HepG2 (cell line): Measurements from ENCODE around the gene ERV3-1. TPM values are rescaled to one million over a fixed set of nuclear protein-coding genes. Genes with fewer than 3 reads are reported as not detected.
A peak's percentile ranks its signal among the peaks of the same experiment; 100 is the strongest.

ENCODE experiments used
- CEBPZ ChIP-seq: IDR thresholded peaks from 2 replicates; pipeline ENCODE4 v1.6.1; 2012; ENCODE audit warnings: low read length, improper control_type of control experiment
- EED ChIP-seq: sonication (generic); formaldehyde crosslinking; IDR thresholded peaks from 2 replicates; pipeline ENCODE4 v1.5.0; 2020; ENCODE audit warnings: mild to moderate bottlenecking, missing genetic modification reagents
- EHMT2 ChIP-seq: fragments of 200-600 bp; sonication (generic); IDR thresholded peaks from 2 replicates; pipeline ENCODE4 v1.7.0; 2017; ENCODE audit warnings: antibody characterized with exemption, low read depth, low read length, borderline replicate concordance
- ELF1 ChIP-seq: sonication (generic); formaldehyde crosslinking; IDR thresholded peaks from 2 replicates; pipeline ENCODE4 v1.4.0; 2020; ENCODE audit warnings: missing genetic modification reagents
- KLF6 ChIP-seq: IDR thresholded peaks from 2 replicates; pipeline ENCODE4 v1.8.0; 2016; ENCODE audit warnings: missing biosample characterization, missing genetic modification reagents
- MATR3 ChIP-seq: sonication (generic); formaldehyde crosslinking; IDR thresholded peaks from 2 replicates; pipeline ENCODE4 v1.4.0; 2020; ENCODE audit warnings: missing genetic modification reagents
- MTA3 ChIP-seq: sonication (generic); formaldehyde crosslinking; IDR thresholded peaks from 2 replicates; pipeline ENCODE4 v1.4.0; 2020; ENCODE audit warnings: missing genetic modification reagents
- PHF20 ChIP-seq: sonication (generic); formaldehyde crosslinking; IDR thresholded peaks from 2 replicates; pipeline ENCODE4 v1.5.0; 2020; ENCODE audit warnings: mild to moderate bottlenecking, missing genetic modification reagents
- PHF8 ChIP-seq: sonication (generic); formaldehyde crosslinking; IDR thresholded peaks from 2 replicates; pipeline ENCODE4 v1.5.0; 2020; ENCODE audit warnings: missing genetic modification reagents
- RAD21 ChIP-seq: fragments of 450-650 bp; formaldehyde crosslinking; IDR thresholded peaks from 2 replicates; pipeline ENCODE4 v1.5.0; 2020; ENCODE audit warnings: mild to moderate bottlenecking
- SIX1 ChIP-seq: sonication (generic); formaldehyde crosslinking; IDR thresholded peaks from 2 replicates; pipeline ENCODE4 v1.4.0; 2020; ENCODE audit warnings: missing genetic modification reagents, borderline replicate concordance
- TFDP1 ChIP-seq: IDR thresholded peaks from 2 replicates; pipeline ENCODE4 v1.6.1; 2016; ENCODE audit warnings: missing compliant biosample characterization, missing genetic modification reagents, borderline replicate concordance
- ZC3H13 ChIP-seq: sonication (generic); formaldehyde crosslinking; IDR thresholded peaks from 2 replicates; pipeline ENCODE4 v1.8.1; 2023; ENCODE audit warnings: mild to moderate bottlenecking, missing genetic modification reagents, moderate library complexity
- ZNF446 ChIP-seq: sonication (generic); formaldehyde crosslinking; IDR thresholded peaks from 2 replicates; pipeline ENCODE4 v1.5.0; 2020; ENCODE audit warnings: mild to moderate bottlenecking, missing genetic modification reagents
- ZNF790 ChIP-seq: sonication (generic); formaldehyde crosslinking; IDR thresholded peaks from 2 replicates; pipeline ENCODE4 v1.8.0; 2022; ENCODE audit warnings: missing genetic modification reagents, mild to moderate bottlenecking, borderline replicate concordance
- polyA plus RNA-seq, 8 experiments: library from polyadenylated mRNA; depleted of rRNA in 3 of 8; stranded (reverse) in 7 of 8; unstranded in 1 of 8; fragments of >200 nt; fragmentation: Illumina TruSeq in 4 of 8; extraction: Trizol in 4 of 8; gene quantifications; 2 replicates each; pipeline versions ENCODE4 v1.2.1 to v1.2.3, GENCODE V29; 2011 to 2016; ENCODE audit warnings: low read depth in 4 of 8, missing spikeins in 1 of 8, mixed read lengths in 1 of 8; ENCODE audit not compliant: insufficient read depth in 1 of 8
- total RNA-seq, 5 experiments: library from RNA; depleted of rRNA; stranded (reverse); fragments of >200 nt; fragmentation: Illumina TruSeq; extraction: Trizol; gene quantifications; 2 replicates each; pipeline ENCODE4 v1.2.3, GENCODE V29; 2016; ENCODE audit warnings: low read depth in 1 of 5
- TF ChIP-seq, protein P1 (sequence below), 2 experiments: sonication (generic) in 1 of 2; formaldehyde crosslinking in 1 of 2; IDR thresholded peaks; 2 replicates each; pipeline versions ENCODE4 v1.6.1 to v1.9.0; 2014 to 2022; ENCODE audit warnings: antibody characterized with exemption in 1 of 2, borderline replicate concordance in 1 of 2, inconsistent platforms in 1 of 2, low read depth in 1 of 2, missing genetic modification reagents in 1 of 2
- TF ChIP-seq, protein P2 (sequence below): sonication (generic); formaldehyde crosslinking; IDR thresholded peaks from 2 replicates; pipeline ENCODE4 v1.4.0; 2020; ENCODE audit warnings: missing genetic modification reagents

ERV3-1 gene
- total and polyA plus RNA-seq, 2 of the 13 experiments (the other 11 are each of a cell fraction or from before 2014, with no cell fraction given) = 20.4 to 86.3 TPM

DNA sequence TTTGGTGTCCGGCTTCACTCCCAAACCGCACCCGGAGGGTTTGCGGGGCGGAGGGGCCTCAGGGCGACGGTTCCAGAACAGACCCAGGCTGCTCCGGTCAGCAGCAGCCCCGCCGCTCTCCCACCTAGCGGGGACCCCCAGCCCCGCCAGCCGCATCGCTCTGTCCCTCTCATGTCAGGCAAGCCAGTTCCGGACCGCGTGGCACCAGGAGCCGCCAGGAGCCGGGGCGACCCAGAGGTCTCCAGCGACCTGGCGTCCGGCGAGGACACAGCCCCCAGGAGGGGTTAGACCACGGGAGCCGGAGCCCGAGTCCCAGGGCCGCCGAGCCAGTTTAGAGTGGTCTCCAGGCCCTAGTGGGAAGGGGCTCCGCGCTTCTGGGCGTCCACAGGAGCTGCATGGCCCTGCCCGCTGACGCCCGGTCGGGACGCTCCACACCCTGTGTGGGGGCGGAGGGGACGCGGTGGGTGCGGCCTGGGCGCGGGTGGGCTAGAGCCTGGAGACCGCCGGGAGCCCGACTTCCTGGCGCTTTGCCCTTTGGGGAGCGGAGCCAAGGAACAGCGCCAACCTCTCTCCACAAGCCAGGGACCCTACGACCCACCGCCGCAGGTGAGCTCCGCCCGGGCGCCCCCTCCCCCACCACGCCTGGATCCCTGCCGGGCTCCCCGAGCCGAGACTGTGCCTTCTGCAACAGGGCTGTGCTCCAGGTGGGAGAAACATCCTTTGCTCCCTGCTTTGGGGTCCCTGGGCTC lies 59.1 kb downstream of the ERV3-1 start (continued):
- TF ChIP-seq EED (CRISPR knock-in tag) (no peak), CEBPZ (no peak), EHMT2 (no peak), TFDP1 (no peak), PHF20 (CRISPR knock-in tag) (peak; percentile 26; the same call in 1 of the 2 replicates), ELF1 (CRISPR knock-in tag) (no peak), MTA3 (no peak), ZNF446 (CRISPR knock-in tag) (no peak), ZC3H13 (CRISPR knock-in tag) (no peak), PHF8 (CRISPR knock-in tag) (no peak; the same call in 1 of the 2 replicates), MATR3 (CRISPR knock-in tag) (no peak), ZNF790 (CRISPR knock-in tag) (no peak), KLF6 (CRISPR knock-in tag) (no peak), RAD21 (CRISPR knock-in tag) (no peak), SIX1 (CRISPR knock-in tag) (no peak)
- TF ChIP-seq, protein P1, sequence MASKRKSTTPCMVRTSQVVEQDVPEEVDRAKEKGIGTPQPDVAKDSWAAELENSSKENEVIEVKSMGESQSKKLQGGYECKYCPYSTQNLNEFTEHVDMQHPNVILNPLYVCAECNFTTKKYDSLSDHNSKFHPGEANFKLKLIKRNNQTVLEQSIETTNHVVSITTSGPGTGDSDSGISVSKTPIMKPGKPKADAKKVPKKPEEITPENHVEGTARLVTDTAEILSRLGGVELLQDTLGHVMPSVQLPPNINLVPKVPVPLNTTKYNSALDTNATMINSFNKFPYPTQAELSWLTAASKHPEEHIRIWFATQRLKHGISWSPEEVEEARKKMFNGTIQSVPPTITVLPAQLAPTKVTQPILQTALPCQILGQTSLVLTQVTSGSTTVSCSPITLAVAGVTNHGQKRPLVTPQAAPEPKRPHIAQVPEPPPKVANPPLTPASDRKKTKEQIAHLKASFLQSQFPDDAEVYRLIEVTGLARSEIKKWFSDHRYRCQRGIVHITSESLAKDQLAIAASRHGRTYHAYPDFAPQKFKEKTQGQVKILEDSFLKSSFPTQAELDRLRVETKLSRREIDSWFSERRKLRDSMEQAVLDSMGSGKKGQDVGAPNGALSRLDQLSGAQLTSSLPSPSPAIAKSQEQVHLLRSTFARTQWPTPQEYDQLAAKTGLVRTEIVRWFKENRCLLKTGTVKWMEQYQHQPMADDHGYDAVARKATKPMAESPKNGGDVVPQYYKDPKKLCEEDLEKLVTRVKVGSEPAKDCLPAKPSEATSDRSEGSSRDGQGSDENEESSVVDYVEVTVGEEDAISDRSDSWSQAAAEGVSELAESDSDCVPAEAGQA (IDR thresholded peaks at IDR 0.05; ENCODE audit: low read depth) = no peak
- TF ChIP-seq, protein P1 (CRISPR knock-in tag; IDR thresholded peaks at IDR 0.05; ENCODE audit: borderline replicate concordance) = no peak
- TF ChIP-seq, protein P2, sequence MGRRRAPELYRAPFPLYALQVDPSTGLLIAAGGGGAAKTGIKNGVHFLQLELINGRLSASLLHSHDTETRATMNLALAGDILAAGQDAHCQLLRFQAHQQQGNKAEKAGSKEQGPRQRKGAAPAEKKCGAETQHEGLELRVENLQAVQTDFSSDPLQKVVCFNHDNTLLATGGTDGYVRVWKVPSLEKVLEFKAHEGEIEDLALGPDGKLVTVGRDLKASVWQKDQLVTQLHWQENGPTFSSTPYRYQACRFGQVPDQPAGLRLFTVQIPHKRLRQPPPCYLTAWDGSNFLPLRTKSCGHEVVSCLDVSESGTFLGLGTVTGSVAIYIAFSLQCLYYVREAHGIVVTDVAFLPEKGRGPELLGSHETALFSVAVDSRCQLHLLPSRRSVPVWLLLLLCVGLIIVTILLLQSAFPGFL (CRISPR knock-in tag) = 0 out of 2 replicates have a peak, but pooled peaks have one; percentile 19
